WI38 (cell line): ENCODE measurements around the gene SLC6A18.

Experiments used
- H3K4me3 ChIP-seq: 2 replicates; pipeline ENCODE4 v1.5.1; 2011; ENCODE audit warnings: low read depth, mild to moderate bottlenecking, control low read depth, low read length
- CTCF ChIP-seq: IDR thresholded peaks from 2 replicates; pipeline ENCODE4 v1.5.1; 2012; ENCODE audit warnings: low read depth, mild to moderate bottlenecking, control low read depth, low read length

Gene SLC6A18

GRCh38 chr5:1200495-1201326 lies 24.5 kb upstream of the SLC6A18 start:
- TF ChIP-seq CTCF = no peak
- no peak overlapping the region for H3K4me3 ChIP-seq

GRCh38 chr5:1201327-1202025 lies 23.7 kb upstream of the SLC6A18 start, which contains the start of gene SLC6A19:
Gene SLC6A19 (plus strand): TSS chr5:1201595. CDS start chr5:1201651, 56 bp downstream.
- no peak for TF ChIP-seq CTCF

GRCh38 chr5:1202026-1202797 lies 23.0 kb upstream of the SLC6A18 start:
- TF ChIP-seq CTCF = no peak
- no peak overlapping the region for H3K4me3 ChIP-seq

More at GRCh38 chr5:1201327-1202025, 23.7 kb upstream of the SLC6A18 start, which contains the start of gene SLC6A19:
- no peak within 1 kb of the TSS for H3K4me3 ChIP-seq

GRCh38 chr5:1202798-1203185 lies 22.4 kb upstream of the SLC6A18 start:
- no peak overlapping the region for H3K4me3 ChIP-seq
- no peak for TF ChIP-seq CTCF

GRCh38 chr5:1203311-1203967 lies 21.7 kb upstream of the SLC6A18 start:
- TF ChIP-seq CTCF = no peak
- H3K4me3 ChIP-seq = no peak overlapping the region

- H3K4me3 ChIP-seq = no peak overlapping the region
- no peak for TF ChIP-seq CTCF
These were observed 21.1 kb upstream of the SLC6A18 start for GRCh38 chr5:1203968-1204692.
